GM19452 (cell line): Measurements from ENCODE around the gene B3GALNT2.

Experiments
- ATAC-seq: cut with Tn5 transposase; IDR thresholded peaks from one replicate; pipeline ENCODE4 v1.9.1; 2021; ENCODE audit not compliant: unreplicated experiment

B3GALNT2 gene

GRCh38 chr1:235455823-235456222, 48.4 kb downstream of the B3GALNT2 start:
- ATAC-seq: no peak

- ATAC-seq: no peak
These were observed 49.2 kb downstream of the B3GALNT2 start for GRCh38 chr1:235455097-235455496.

GRCh38 chr1:235454021-235454420, 50.2 kb downstream of the B3GALNT2 start:
- no peak for ATAC-seq

- ATAC-seq: no peak
These were observed 53.3 kb downstream of the B3GALNT2 start for GRCh38 chr1:235450886-235451483.

GRCh38 chr1:235450433-235450832, 53.8 kb downstream of the B3GALNT2 start:
- no peak for ATAC-seq

- ATAC-seq: no peak
These were observed 55.6 kb downstream of the B3GALNT2 start for GRCh38 chr1:235448616-235449015.

- no peak for ATAC-seq
These were observed 61.3 kb downstream of the B3GALNT2 start for GRCh38 chr1:235442788-235443429.

GRCh38 chr1:235441159-235441685, 63.0 kb downstream of the B3GALNT2 start:
- no peak for ATAC-seq

- ATAC-seq: no peak
These were observed 70.3 kb downstream of the B3GALNT2 start for GRCh38 chr1:235434001-235434400.

- ATAC-seq: no peak
These were observed 73.3 kb downstream of the B3GALNT2 start for GRCh38 chr1:235430991-235431390.

GRCh38 chr1:235429143-235429542, 75.1 kb downstream of the B3GALNT2 start:
- no peak for ATAC-seq

GRCh38 chr1:235427447-235427846, 76.8 kb downstream of the B3GALNT2 start:
- ATAC-seq: no peak

- ATAC-seq: no peak
These were observed 77.6 kb downstream of the B3GALNT2 start for GRCh38 chr1:235426680-235427079.

- ATAC-seq: no peak
These were observed 78.1 kb downstream of the B3GALNT2 start for GRCh38 chr1:235426143-235426542.

GRCh38 chr1:235425357-235425756, 78.9 kb downstream of the B3GALNT2 start:
- no peak for ATAC-seq

GRCh38 chr1:235424092-235424491, 80.2 kb downstream of the B3GALNT2 start:
- no peak for ATAC-seq

GRCh38 chr1:235423214-235423652, 81.0 kb downstream of the B3GALNT2 start:
- peak; percentile 72 for ATAC-seq

- no peak for ATAC-seq
These were observed 82.5 kb downstream of the B3GALNT2 start for GRCh38 chr1:235421751-235422150.

GRCh38 chr1:235417086-235417697, 87.1 kb downstream of the B3GALNT2 start:
- ATAC-seq: peak; percentile 56

- no peak for ATAC-seq
These were observed 87.6 kb downstream of the B3GALNT2 start for GRCh38 chr1:235416662-235417049.

GRCh38 chr1:235415008-235415904, 89.0 kb downstream of the B3GALNT2 start:
- ATAC-seq: peak; percentile 60
